SIG-M5 treated with dmso at 0.1 percent for 504 hours (cell line): ENCODE measurements around the gene LGALS16.
"Not testable (repeated sequence)": the region's sequence is repeated elsewhere in the genome, so short reads cannot be mapped to it uniquely, and the experiment has no call there.

ENCODE experiments used
- DNase-seq: peaks from one replicate; lab custom pipeline; 2025; ENCODE audit not compliant: unreplicated experiment; lab: John Stamatoyannopoulos, UW

The LGALS16 gene, protein sequence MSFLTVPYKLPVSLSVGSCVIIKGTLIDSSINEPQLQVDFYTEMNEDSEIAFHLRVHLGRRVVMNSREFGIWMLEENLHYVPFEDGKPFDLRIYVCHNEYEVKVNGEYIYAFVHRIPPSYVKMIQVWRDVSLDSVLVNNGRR

DNA sequence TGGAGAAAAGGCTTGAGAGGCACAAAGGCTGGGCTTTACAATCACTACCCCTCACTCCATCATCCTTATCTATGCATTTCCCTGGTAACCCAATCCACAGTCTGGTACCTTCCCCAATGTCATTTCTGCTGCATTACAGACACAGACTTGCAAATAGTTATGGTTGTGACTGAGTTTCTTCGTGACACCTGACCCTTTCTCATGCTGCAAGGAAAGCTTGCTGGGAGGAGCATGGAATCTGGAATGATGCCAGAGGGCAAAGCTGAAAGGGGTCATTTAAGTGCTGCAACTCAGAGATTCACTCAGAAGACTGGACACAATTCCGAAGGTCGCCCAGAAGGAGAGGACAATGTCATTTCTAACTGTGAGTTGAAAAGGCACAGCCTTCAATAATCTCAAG lies at the start of gene LGALS16:
LGALS16 (plus strand) TSS at position 301 of the 400 bp plus-strand sequence; CDS start at position 350, 49 bp downstream.
- no peak for DNase-seq

DNA sequence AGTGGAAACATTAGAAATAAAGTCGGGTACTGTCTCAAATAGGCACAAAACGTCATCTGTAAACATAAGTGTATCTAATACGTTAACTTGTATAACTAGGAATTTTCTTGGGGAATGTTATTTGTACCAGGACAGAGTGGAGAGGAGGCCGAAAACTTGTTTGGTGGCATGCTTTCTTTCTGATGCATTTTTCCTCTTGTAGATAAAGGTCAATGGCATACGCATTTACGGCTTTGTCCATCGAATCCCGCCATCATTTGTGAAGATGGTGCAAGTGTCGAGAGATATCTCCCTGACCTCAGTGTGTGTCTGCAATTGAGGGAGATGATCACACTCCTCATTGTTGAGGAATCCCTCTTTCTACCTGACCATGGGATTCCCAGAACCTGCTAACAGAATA lies 48.7 kb upstream of the LGALS16 start:
- DNase-seq: no peak

DNA sequence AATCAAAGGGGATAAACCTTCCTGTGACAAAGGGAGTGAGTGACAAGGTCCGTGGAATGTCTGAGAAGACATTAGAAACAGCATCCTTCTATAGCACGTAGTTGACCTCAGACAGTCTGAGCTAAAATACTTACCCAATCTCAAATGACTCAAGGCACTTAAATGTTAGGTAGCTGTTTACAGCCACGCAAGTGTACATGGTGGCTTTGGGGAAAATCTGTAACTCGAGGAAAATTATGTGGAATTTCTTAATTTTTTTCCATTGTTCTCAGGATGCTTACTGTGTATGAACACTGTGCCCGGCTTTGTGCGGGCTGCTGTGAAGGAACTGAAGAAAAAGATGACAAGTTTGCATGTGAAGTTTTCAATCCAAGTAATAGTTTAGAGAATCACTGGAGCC lies 48.2 kb upstream of the LGALS16 start:
- DNase-seq: no peak

DNA sequence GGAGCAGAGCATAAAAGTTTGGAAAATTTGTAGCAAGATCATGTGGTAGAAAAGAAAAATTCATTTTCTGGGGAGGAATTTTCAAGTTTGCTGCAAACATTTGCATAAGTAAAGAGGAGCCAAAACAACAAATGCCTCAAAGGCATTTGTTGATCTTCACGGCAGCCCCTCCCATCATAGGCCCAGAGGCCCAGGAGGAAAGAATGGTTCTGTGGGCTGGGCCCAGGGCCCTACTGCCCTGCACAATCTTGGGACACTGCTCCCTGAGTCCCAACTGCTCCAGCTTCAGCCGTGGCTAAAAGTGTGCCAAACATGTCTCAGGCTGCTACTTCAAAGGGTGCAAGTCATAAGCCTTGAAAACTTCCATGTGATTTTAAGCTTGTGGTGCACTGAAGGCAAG lies 42.1 kb upstream of the LGALS16 start:
- DNase-seq: no peak

DNA sequence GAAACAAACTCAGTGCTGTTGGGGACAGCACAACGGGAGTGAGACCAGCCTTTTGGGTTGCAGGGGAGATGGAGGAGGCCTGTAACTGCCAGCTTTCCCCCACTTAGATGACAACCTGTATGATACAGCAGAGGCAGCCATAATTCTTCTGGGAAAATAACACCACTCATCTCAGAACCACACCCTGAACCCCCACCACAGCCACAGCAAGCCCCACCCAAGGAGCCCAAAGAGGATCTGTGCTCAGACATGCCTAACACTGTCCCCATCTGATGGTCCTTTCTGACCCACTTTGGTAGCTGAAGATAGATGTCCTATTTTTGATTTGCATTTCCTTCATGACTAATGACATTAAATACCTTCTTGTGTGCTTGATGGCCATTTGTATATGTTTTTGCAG lies 38.0 kb upstream of the LGALS16 start:
- DNase-seq: no peak

DNA sequence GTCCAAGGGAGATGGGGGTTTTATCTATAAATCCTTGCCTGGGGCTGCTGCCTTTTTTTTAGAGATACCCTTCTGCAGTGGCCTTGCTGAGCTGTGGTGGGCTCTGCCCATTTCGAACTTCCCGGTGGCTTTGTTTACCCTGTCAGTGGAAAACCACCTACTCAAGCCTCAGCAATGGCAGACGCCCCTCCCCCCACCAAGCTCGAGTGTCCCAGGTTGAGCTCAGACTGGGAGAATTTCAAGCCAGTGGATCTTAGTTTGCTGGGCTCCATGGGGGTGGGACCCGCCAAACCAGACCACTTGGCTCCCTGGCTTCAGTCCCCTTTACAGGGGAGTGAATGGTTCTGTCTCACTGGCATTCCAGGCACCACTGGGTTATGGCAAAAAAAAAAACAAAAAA lies 31.8 kb upstream of the LGALS16 start:
- no peak for DNase-seq

DNA sequence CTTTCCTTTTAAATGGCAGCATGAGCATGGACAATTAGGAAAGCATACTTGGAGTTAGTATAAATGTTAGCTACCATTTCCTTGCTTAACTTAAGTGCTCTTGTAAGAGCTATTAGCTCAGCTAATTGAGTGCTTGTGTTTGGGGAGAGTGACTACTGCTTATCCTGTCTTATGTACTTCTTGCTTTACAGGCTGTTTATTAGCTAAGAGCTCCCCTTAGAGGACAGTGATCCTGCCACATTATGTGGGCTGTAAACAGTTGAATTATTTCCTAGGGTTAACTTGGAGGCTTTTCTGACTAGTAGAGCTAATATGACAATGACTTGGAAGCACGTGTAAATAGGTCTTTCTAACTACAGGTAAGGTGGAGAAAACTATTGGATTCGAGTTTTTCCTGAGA lies 28.1 kb upstream of the LGALS16 start:
- DNase-seq: peak; percentile 1

DNA sequence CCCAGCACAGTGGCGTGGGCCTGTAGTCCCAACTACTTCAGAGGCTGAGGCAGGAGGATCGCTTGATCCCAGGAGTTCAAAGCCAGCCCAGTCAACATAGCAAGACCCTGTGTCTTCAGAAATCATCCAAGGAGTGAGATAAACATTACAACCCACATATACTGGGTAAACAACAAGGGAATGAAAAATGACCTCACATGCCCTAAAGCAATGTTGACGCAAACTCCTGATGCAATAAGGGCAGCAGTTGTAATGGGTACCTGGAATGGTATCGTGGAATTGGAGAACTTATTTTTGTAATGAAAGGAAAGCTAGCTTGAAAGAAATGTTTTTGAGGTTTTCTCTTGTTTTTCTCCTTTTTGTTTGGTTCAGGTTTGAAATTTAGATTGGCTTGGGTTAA lies 24.5 kb upstream of the LGALS16 start:
- DNase-seq: no peak

DNA sequence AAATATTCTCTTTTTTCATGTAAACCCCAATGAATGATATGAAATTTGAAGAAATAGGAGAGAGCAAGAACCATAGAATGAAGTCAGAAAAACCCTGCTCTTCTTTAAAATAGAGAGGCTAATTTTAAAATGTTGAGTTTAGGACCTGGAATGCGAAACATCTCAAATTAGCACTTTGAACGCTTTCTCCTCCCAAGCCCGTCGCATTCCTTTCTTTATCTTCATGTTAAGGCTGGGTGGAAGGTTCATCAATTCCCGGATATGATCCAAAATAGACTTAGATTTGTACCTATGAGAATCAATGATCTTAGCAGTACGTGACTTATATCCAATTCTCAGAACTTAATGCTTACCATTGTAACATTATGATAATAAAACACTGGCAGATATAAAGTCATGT lies 24.1 kb upstream of the LGALS16 start:
- DNase-seq: no peak

DNA sequence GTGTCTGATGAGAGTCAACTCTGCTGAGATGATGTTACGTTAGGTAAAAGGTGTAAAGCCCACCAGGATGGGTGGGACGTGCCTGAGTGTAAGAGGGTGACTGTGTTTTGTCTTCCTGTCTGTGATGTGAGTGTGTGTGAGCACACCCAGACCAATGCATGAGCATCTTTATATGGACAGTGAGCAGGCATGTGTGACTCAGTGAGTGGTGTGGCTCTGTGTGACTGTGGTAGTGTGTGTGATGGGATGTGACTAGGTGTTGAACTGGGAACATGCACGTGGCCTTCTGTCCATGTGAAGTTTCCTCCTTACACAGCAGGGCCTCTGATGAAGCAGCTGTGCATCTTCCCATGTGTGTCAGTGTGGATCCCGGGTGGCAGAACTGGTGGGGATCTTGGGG lies 17.8 kb upstream of the LGALS16 start:
- DNase-seq: no peak

DNA sequence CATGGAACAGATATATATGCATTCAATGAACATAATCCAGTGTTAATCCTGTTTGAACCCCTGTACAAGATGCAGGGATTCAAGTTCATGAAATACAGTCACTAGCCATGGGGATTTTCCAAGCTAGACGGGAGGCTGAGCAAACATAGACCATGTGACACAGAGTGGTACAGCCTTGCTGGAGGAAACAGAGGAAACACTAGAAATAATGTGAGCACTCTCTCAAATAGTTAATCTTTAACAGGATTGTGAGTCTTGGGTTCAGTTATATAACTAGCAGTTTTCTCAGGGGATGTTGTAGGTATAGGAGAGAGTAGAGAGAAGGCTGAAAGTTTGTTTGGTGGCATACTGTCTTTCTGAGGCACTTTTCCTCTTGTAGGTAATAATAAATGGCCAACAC lies 13.9 kb upstream of the LGALS16 start:
- DNase-seq: no peak

DNA sequence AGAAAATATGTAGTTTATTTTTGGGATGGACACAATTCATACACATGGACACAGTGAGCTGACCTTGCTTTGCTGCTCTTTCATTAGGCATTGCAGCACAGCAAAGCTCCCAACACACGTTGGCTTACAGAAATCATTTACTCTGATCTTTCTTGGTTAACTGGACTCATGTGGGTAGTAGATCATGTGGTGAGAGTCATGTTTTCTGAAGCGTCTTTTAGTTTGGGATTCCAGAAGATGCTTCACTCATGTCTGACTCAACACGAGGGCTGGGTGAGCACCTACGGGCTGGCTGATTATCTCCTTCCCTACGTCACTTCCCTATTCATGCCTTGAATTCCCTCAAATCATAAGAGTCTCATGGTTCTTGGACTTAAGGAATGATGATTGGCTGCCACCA lies 12.1 kb upstream of the LGALS16 start:
- no peak for DNase-seq

DNA sequence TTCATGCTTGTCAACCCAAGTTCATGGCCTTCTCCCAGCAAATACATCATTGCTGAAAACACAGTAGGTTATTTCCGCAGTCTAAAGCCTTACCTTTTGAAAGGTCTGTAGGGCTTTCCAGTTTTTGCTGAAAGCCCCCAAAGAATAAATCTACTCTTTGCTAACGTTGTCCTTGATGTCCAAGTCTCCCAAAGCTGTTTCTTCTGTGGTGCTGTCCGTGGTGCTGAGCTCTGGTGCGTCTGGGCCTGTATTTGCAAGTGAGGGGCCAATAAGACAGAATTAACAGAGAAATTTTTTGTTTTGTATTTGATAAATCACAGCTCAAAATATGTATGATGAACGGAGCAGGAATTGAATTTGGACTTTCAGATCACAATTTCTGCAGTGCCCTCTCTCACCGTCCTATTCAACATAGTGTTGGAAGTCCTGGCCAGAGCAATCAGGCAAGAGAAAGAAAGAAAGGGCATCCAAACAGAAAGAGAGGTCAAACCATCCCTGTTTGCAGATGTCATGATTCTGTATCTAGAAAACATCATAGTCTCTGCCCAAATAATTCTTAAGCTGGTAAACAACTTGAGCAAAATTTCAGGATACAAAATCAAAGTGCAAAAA lies 9.8 kb upstream of the LGALS16 start:
- no peak for DNase-seq

DNA sequence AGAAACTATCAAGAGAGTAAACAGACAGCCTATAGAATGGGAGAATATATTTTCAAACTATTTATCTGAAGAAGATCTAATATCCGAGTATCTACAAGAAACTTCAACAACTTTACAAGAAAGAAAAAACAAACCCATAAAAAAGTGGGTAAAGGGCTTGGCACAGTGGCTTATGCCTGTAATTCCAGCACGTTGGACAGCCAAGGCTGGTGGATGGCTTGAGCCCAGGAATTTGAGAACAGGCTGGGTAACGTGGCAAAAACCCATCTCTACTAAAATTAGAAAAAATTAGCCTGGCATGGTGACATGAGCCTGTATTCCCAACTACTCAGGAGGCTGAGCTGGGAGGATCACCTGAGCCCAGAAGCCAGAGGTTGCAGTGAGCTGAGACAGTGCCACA lies 7.8 kb upstream of the LGALS16 start:
- no peak for DNase-seq

DNA sequence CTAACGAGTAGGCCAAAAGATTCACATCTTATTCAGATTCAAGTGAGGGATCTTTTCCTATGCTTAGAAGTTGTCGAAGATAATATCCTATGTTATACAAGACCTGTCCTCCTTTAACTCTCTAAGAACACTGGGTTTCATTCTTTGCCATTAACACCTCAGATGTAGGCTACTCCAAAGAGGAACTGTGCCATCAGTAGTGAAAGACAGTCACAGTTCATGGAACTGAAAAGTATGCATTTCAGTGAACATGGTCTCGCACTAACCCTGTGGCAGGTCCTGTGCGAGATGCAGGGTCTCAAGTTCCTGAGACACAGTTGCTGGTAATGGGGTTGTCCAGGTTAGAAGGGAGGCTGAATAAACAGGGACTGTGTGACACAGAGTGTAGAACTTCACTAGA lies 4.1 kb downstream of the LGALS16 start:
- no peak for DNase-seq

DNA sequence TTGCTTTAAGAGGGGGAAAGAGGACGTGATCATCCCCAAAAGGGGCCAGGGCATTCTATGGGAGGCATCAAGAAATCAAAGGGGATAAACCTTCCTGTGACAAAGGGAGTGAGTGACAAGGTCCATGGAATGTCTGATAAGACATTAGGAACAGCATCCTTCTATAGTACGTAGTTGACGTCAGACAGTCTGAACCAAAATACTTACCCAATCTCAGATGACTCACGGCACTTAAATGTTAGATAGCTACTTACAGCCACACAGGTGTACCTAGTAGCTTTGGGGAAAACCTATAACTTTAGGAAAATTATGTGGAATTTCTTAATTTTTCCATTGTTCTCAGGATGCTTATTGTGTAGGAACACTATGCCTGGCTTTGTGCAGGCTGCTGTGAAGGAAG lies 4.9 kb downstream of the LGALS16 start:
- no peak for DNase-seq

DNA sequence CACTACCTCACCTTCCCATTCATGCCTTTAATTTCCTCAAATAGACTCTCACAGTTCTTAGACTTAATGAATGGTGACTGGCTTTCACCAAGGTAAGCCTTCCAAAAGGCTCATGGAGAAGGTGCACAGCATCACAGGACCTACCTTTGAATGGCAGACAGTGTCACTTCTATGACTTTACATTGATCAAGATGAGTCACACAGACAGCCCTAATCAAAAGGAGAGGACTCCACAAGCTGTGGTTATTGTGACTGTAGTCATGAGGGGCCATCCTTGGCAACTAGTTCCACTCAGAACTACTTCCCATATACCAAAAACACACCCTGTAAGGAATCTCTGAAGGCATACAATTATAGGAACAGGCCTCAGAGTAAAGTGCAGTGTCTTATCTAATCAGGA lies 5.9 kb downstream of the LGALS16 start:
- DNase-seq: no peak

DNA sequence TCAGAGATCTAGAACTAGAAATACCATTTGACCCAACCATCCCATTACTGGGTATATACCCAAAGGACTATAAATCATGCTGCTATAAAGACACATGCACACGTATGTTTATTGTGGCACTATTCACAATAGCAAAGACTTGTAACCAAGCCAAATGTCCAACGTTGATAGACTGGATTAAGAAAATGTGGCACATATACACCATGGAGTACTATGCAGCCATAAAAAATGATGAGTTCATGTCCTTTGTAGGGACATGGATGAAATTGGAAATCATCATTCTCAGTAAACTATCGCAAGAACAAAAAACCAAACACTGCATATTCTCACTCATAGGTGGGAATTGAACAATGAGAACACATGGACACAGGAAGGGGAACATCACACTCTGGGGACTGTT lies 14.1 kb downstream of the LGALS16 start:
- DNase-seq: not testable (repeated sequence)

DNA sequence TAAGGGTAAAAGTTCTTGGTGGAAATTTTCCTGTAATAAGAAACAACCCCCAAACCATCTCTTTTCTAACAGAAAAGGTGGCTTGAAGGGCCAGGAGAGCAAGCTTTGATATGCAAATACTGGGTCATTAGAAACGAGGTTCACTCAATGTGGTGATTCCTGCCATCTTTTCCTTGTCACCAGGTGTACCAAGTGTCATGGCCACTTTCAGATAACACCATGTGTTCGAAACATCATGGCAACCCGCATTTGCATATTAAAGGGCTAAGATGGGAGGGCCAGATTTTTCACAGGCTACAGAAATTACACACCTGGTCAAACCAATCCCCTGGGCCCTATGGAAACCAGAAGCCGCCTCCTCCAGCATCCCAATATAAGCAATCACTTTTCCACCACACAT lies 15.3 kb downstream of the LGALS16 start:
- no peak for DNase-seq

DNA sequence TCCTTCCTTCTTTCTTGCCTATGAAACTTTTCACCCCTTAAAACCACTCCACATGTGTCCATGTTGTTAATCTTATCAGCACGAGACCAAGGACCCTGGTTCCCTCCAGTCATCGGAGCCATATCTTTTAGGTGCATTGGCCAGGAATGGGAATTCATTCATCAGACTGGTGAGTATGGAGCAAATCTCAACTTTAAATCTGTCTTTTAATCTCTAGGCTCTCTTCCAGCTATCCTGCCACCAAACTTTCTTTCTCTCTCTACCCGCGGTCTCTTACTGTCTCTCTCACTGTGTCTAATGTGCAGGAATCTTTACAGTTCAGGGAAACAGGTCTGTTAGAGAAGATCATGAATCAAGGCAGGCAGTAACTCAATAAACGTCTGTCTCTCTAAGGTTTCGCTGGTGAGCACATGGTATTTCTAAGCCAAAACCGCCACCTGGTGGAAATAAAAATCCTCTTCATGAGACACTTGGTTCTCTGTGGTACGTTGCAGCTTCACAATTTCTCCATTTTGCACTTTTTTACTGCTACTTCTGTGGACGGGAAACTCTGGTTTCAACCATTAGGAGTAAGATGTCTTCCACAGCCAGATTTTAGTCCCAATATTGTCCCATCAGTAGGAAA lies 16.1 kb downstream of the LGALS16 start:
- DNase-seq: peak; percentile 75

DNA sequence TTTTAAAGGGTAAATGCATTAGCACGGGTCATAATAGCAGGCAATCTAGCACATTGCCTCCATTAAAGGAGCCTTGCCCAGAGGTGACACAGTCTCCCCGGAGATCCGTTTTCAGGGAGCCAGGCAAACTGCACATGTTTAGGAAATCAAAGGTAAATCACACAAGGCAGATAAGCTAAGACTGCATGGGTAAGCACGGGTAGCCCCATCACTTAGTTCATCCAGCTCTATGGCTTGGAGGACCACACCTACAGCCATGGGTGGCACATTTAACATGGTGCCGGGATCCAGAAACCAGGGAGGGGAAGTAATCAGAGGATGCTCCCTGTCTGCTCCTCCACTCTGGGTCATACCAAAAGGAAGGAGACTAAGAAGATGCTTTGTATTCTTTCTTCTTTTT lies 16.8 kb downstream of the LGALS16 start:
- no peak for DNase-seq

DNA sequence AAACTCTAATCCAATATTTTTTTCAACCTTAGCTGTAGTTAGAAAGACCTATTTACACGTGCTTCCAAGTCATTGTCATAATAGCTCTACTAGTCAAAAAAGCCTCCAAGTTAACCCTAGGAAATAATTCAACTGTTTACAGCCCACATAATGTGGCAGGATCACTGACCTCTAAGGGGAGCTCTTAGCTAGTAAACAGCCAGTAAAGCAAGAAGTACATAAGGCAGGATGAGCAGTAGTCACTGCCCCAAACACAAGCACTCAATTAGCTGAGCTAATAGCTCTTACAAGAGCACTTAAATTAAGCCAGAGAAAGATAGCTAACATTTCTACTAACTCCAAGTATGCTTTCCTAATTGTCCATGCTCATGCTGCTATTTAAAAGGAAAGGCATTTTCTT lies 18.1 kb downstream of the LGALS16 start:
- DNase-seq: not testable (repeated sequence)

DNA sequence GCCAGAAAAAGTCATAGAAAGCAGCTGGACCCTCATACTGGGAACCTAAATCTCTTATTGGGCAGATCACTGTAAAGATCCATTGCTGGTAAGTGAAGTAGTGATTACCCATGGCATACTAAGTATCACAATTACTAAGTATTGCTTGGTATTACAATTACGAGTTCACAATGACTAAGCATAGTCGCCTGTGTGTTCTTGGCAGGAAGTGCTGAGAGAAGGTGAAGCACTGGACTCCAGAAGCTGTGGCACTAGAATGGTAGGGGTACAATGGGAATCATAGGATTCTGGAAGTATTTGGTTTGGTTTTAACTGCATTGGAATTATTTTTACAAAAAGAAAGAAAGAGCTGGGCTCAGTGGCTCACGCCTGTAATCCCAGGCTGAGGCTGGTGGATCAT lies 20.3 kb downstream of the LGALS16 start:
- no peak for DNase-seq
